ENCODE data around the gene PRKCA.
"Not testable (repeated sequence)": the region's sequence is repeated elsewhere in the genome, so short reads cannot be mapped to it uniquely, and the experiment has no call there.

The PRKCA gene

GRCh38 chr17:66331038-66331816, 28.8 kb downstream of the PRKCA start:
- 94% methylated on average over 8 of the region's 8 CpGs for WGBS
- Histone ChIP-seq H3K4me3 (ENCODE audit: low read length) (no peak overlapping the region), H3K9ac (ENCODE audit: low read depth, low read length) (no peak overlapping the region), H3K27me3 (ENCODE audit: insufficient read depth, low read length) (no peaks in the 10 kb centered on the region), H3K36me3 (ENCODE audit: insufficient read depth, low read length) (no peaks in the 10 kb centered on the region), H3K27ac (ENCODE audit: low read depth, low read length) (no peak overlapping the region), H3K4me1 (ENCODE audit: insufficient read depth, low read length) (no peaks in the 10 kb centered on the region), H3K9me3 (ENCODE audit: insufficient read depth, low read depth, low read length) (no peaks in the 10 kb centered on the region)

- no CpG with 5 or more reads among the region's 1 CpG for WGBS
- no peaks in the 10 kb centered on the region for H3K9me3 ChIP-seq (ENCODE audit: insufficient read depth, low read depth, low read length)
- no peak overlapping the region for H3K9ac ChIP-seq (ENCODE audit: low read depth, low read length)
- H3K4me1 ChIP-seq (ENCODE audit: insufficient read depth, low read length) = 0 out of 2 replicates have a peak, but pooled peaks cover 7% of the 10 kb centered on the region
- no peaks in the 10 kb centered on the region for H3K27me3 ChIP-seq (ENCODE audit: insufficient read depth, low read length)
- H3K36me3 ChIP-seq (ENCODE audit: insufficient read depth, low read length) = no peaks in the 10 kb centered on the region
- H3K27ac ChIP-seq (ENCODE audit: low read depth, low read length) = no peak overlapping the region
- no peak overlapping the region for H3K4me3 ChIP-seq (ENCODE audit: low read length)
Observed at GRCh38 chr17:66335797-66336196, 33.4 kb downstream of the PRKCA start.

GRCh38 chr17:66337268-66337667, 34.9 kb downstream of the PRKCA start:
- Histone ChIP-seq H3K4me1 (ENCODE audit: insufficient read depth, low read length) (0 out of 2 replicates have a peak, but pooled peaks cover 7% of the 10 kb centered on the region), H3K36me3 (ENCODE audit: insufficient read depth, low read length) (no peaks in the 10 kb centered on the region), H3K4me3 (ENCODE audit: low read length) (no peak overlapping the region), H3K9ac (ENCODE audit: low read depth, low read length) (no peak overlapping the region), H3K27me3 (ENCODE audit: insufficient read depth, low read length) (no peaks in the 10 kb centered on the region), H3K27ac (ENCODE audit: low read depth, low read length) (no peak overlapping the region), H3K9me3 (ENCODE audit: insufficient read depth, low read depth, low read length) (no peaks in the 10 kb centered on the region)
- 88% methylated on average over 4 of the region's 6 CpGs for WGBS

- no peak overlapping the region for H3K27ac ChIP-seq (ENCODE audit: low read depth, low read length)
- H3K4me1 ChIP-seq (ENCODE audit: insufficient read depth, low read length) = 0 out of 2 replicates have a peak, but pooled peaks cover 7% of the 10 kb centered on the region
- no peaks in the 10 kb centered on the region for H3K27me3 ChIP-seq (ENCODE audit: insufficient read depth, low read length)
- 84% methylated on average over 4 of the region's 6 CpGs for WGBS
- H3K36me3 ChIP-seq (ENCODE audit: insufficient read depth, low read length) = no peaks in the 10 kb centered on the region
- H3K9ac ChIP-seq (ENCODE audit: low read depth, low read length) = no peak overlapping the region
- H3K4me3 ChIP-seq (ENCODE audit: low read length) = no peak overlapping the region
- no peaks in the 10 kb centered on the region for H3K9me3 ChIP-seq (ENCODE audit: insufficient read depth, low read depth, low read length)
Observed at GRCh38 chr17:66337866-66338485, 35.6 kb downstream of the PRKCA start.

- Histone ChIP-seq H3K27ac (ENCODE audit: low read depth, low read length) (no peak overlapping the region), H3K36me3 (ENCODE audit: insufficient read depth, low read length) (no peaks in the 10 kb centered on the region), H3K4me1 (ENCODE audit: insufficient read depth, low read length) (0 out of 2 replicates have a peak, but pooled peaks cover 7% of the 10 kb centered on the region), H3K4me3 (ENCODE audit: low read length) (no peak overlapping the region), H3K27me3 (ENCODE audit: insufficient read depth, low read length) (no peaks in the 10 kb centered on the region), H3K9ac (ENCODE audit: low read depth, low read length) (no peak overlapping the region), H3K9me3 (ENCODE audit: insufficient read depth, low read depth, low read length) (no peaks in the 10 kb centered on the region)
- WGBS = 93% methylated on average over 4 of the region's 4 CpGs
Observed at GRCh38 chr17:66338937-66339336, 36.5 kb downstream of the PRKCA start.

- Histone ChIP-seq H3K27ac (ENCODE audit: low read depth, low read length) (no peak overlapping the region), H3K9ac (ENCODE audit: low read depth, low read length) (no peak overlapping the region), H3K27me3 (ENCODE audit: insufficient read depth, low read length) (no peaks in the 10 kb centered on the region)
Observed at GRCh38 chr17:66339561-66339960, 37.1 kb downstream of the PRKCA start.

GRCh38 chr17:66340720-66341119, 38.3 kb downstream of the PRKCA start:
- WGBS = 93% methylated on average over 2 of the region's 2 CpGs
- no peak overlapping the region for H3K9ac ChIP-seq (ENCODE audit: low read depth, low read length)
- no peaks in the 10 kb centered on the region for H3K36me3 ChIP-seq (ENCODE audit: insufficient read depth, low read length)
- no peaks in the 10 kb centered on the region for H3K9me3 ChIP-seq (ENCODE audit: insufficient read depth, low read depth, low read length)
- 0 out of 2 replicates have a peak, but pooled peaks cover 7% of the 10 kb centered on the region for H3K4me1 ChIP-seq (ENCODE audit: insufficient read depth, low read length)
- no peak overlapping the region for H3K4me3 ChIP-seq (ENCODE audit: low read length)
- H3K27me3 ChIP-seq (ENCODE audit: insufficient read depth, low read length) = no peaks in the 10 kb centered on the region
- H3K27ac ChIP-seq (ENCODE audit: low read depth, low read length) = no peak overlapping the region

More at GRCh38 chr17:66339561-66339960, 37.1 kb downstream of the PRKCA start:
- WGBS = 82% methylated on average over 1 of the region's 1 CpG
- H3K36me3 ChIP-seq (ENCODE audit: insufficient read depth, low read length) = no peaks in the 10 kb centered on the region
- H3K4me1 ChIP-seq (ENCODE audit: insufficient read depth, low read length) = 0 out of 2 replicates have a peak, but pooled peaks cover 7% of the 10 kb centered on the region
- H3K9me3 ChIP-seq (ENCODE audit: insufficient read depth, low read depth, low read length) = no peaks in the 10 kb centered on the region
- no peak overlapping the region for H3K4me3 ChIP-seq (ENCODE audit: low read length)

- H3K36me3 ChIP-seq (ENCODE audit: insufficient read depth, low read length) = no peaks in the 10 kb centered on the region
- no peak overlapping the region for H3K4me3 ChIP-seq (ENCODE audit: low read length)
- no peak overlapping the region for H3K27ac ChIP-seq (ENCODE audit: low read depth, low read length)
- H3K9ac ChIP-seq (ENCODE audit: low read depth, low read length) = no peak overlapping the region
- WGBS = 93% methylated on average over 3 of the region's 4 CpGs
- H3K27me3 ChIP-seq (ENCODE audit: insufficient read depth, low read length) = no peaks in the 10 kb centered on the region
- H3K9me3 ChIP-seq (ENCODE audit: insufficient read depth, low read depth, low read length) = no peaks in the 10 kb centered on the region
- H3K4me1 ChIP-seq (ENCODE audit: insufficient read depth, low read length) = 0 out of 2 replicates have a peak, but pooled peaks cover 7% of the 10 kb centered on the region
Observed at GRCh38 chr17:66341462-66341861, 39.0 kb downstream of the PRKCA start.

- 92% methylated on average over 4 of the region's 4 CpGs for WGBS
- not testable (repeated sequence) for H3K9ac ChIP-seq (ENCODE audit: low read depth, low read length); H3K4me1 ChIP-seq (ENCODE audit: insufficient read depth, low read length)
Observed at GRCh38 chr17:66342263-66342662, 39.9 kb downstream of the PRKCA start.

GRCh38 chr17:66343531-66344078, 41.2 kb downstream of the PRKCA start:
- 95% methylated on average over 3 of the region's 3 CpGs for WGBS
- H3K9me3 ChIP-seq (ENCODE audit: insufficient read depth, low read depth, low read length) = no peaks in the 10 kb centered on the region
- H3K4me3 ChIP-seq (ENCODE audit: low read length) = no peak overlapping the region
- H3K27ac ChIP-seq (ENCODE audit: low read depth, low read length) = no peak overlapping the region
- peaks cover 13% of the 10 kb centered on the region; the same call in 1 of the 2 replicates for H3K4me1 ChIP-seq (ENCODE audit: insufficient read depth, low read length)
- no peaks in the 10 kb centered on the region for H3K27me3 ChIP-seq (ENCODE audit: insufficient read depth, low read length)
- no peaks in the 10 kb centered on the region for H3K36me3 ChIP-seq (ENCODE audit: insufficient read depth, low read length)
- H3K9ac ChIP-seq (ENCODE audit: low read depth, low read length) = no peak overlapping the region

More at GRCh38 chr17:66342263-66342662, 39.9 kb downstream of the PRKCA start:
- H3K36me3 ChIP-seq (ENCODE audit: insufficient read depth, low read length); H3K27me3 ChIP-seq (ENCODE audit: insufficient read depth, low read length); H3K4me3 ChIP-seq (ENCODE audit: low read length); H3K9me3 ChIP-seq (ENCODE audit: insufficient read depth, low read depth, low read length); H3K27ac ChIP-seq (ENCODE audit: low read depth, low read length): not testable (repeated sequence)

- no peak overlapping the region for H3K27ac ChIP-seq (ENCODE audit: low read depth, low read length)
- H3K36me3 ChIP-seq (ENCODE audit: insufficient read depth, low read length) = no peaks in the 10 kb centered on the region
- WGBS = 98% methylated on average over 4 of the region's 4 CpGs
- H3K9me3 ChIP-seq (ENCODE audit: insufficient read depth, low read depth, low read length) = no peaks in the 10 kb centered on the region
- no peak overlapping the region for H3K4me3 ChIP-seq (ENCODE audit: low read length)
- no peaks in the 10 kb centered on the region for H3K27me3 ChIP-seq (ENCODE audit: insufficient read depth, low read length)
- no peak overlapping the region for H3K9ac ChIP-seq (ENCODE audit: low read depth, low read length)
- peaks cover 16% of the 10 kb centered on the region; the same call in 1 of the 2 replicates for H3K4me1 ChIP-seq (ENCODE audit: insufficient read depth, low read length)
Observed at GRCh38 chr17:66344473-66344872, 42.1 kb downstream of the PRKCA start.
